GM13977 (cell line): ENCODE results near the gene SCN2A.
"Not testable (repeated sequence)": the region's sequence is repeated elsewhere in the genome, so short reads cannot be mapped to it uniquely, and the experiment has no call there.

Experiments
- DNase-seq: peaks from one replicate; pipeline ENCODE4 v3.0.0; 2012; ENCODE audit warnings: low spot score
- in situ Hi-C: fragments of 300-500 bp; cut with MboI; formaldehyde crosslinking; loops from one replicate; pipeline ENCODE4 v1.12.0; 2022; ENCODE audit warnings: low sequenced_read_pairs, low pct_unique_long_range_greater_than_20kb, mixed read lengths, inconsistent platforms; ENCODE audit not compliant: unreplicated experiment
- TF ChIP-seq, protein P1 (sequence below): IDR thresholded peaks from 2 replicates; pipeline ENCODE4 v1.5.1; 2012; ENCODE audit warnings: mild to moderate bottlenecking, control low read depth; ENCODE audit not compliant: insufficient read depth; ENCODE audit errors: extremely low read depth, missing control alignments

SCN2A gene

GRCh38 chr2:165295643-165296042 lies 56.4 kb downstream of the SCN2A start:
- in situ Hi-C loops, result no loop called here
- TF ChIP-seq, protein P1, sequence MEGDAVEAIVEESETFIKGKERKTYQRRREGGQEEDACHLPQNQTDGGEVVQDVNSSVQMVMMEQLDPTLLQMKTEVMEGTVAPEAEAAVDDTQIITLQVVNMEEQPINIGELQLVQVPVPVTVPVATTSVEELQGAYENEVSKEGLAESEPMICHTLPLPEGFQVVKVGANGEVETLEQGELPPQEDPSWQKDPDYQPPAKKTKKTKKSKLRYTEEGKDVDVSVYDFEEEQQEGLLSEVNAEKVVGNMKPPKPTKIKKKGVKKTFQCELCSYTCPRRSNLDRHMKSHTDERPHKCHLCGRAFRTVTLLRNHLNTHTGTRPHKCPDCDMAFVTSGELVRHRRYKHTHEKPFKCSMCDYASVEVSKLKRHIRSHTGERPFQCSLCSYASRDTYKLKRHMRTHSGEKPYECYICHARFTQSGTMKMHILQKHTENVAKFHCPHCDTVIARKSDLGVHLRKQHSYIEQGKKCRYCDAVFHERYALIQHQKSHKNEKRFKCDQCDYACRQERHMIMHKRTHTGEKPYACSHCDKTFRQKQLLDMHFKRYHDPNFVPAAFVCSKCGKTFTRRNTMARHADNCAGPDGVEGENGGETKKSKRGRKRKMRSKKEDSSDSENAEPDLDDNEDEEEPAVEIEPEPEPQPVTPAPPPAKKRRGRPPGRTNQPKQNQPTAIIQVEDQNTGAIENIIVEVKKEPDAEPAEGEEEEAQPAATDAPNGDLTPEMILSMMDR, result no peak
- no peak for DNase-seq

- DNase-seq, result no peak
- TF ChIP-seq, protein P1, result no peak
- in situ Hi-C loops, result no loop called here
Measured at GRCh38 chr2:165305391-165306096, 66.3 kb downstream of the SCN2A start.

DNA sequence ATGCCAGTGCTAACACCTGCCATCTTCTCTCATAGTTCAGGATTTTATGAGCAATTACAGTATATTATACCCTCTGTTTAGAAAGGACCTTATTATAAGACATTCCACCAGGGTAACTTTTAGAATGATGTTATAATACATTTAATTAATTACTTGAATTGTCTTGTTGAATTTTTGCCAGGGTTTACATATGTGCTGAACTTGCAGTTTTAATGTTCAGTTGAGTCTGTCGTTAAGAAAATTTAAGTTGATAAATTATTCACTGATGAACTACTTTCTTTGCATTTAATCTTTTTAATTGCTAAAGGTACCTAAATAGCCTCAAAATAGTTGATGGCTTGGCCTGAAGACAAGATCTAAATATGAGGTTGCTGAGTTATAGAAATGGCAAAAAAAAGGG lies 68.1 kb downstream of the SCN2A start:
- TF ChIP-seq, protein P1, result no peak
- no peak for DNase-seq
- in situ Hi-C loops, result no loop called here

GRCh38 chr2:165311949-165312348 lies 72.7 kb downstream of the SCN2A start:
- TF ChIP-seq, protein P1, result no peak
- in situ Hi-C loops, result no loop called here
- no peak for DNase-seq

DNA sequence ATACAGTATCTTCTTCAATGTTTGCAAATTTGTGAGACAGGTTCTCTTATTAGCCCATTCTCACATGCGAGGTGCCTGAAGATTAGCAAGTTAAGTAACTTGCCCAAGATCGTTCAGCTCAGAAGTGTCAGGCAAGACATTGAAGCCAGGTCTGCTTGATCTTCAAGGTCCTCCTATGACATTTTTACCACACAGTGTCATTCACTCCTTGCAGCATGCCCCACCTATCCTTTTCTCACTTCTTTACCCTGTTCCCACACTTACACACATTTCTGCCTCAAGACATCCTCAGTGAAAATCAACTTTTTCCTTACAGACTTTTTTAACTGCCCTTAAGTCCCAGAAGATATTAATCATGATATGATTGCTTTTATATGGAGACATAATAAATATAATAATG lies 73.8 kb downstream of the SCN2A start:
- in situ Hi-C loops, result no loop called here
- TF ChIP-seq, protein P1, result no peak
- no peak for DNase-seq

- no peak for DNase-seq
- TF ChIP-seq, protein P1, result no peak
Measured at GRCh38 chr2:165313509-165313908, 74.3 kb downstream of the SCN2A start.

DNA sequence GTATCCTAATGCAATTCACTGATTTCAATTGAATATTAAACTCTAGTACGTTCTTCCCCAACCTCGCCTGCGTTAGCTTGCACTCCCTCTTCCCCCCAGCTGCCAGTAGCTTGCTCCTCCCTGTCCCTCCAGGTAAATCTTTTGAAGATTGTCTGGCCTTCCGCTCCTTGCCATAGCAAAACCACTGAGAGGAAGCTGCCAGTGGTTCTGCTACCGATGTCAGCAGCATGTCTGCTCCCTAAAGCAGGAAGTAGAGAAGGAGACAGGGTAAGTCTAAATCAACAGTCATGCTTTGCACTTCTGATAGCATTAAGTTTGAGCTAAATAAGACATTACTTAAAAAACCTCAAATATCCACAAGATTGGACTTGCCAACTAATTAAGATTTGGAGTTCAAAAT lies 89.1 kb downstream of the SCN2A start:
- TF ChIP-seq, protein P1, result no peak
- no peak for DNase-seq
- in situ Hi-C loops, result no loop called here

More at GRCh38 chr2:165313509-165313908, 74.3 kb downstream of the SCN2A start:
- in situ Hi-C loops, result no loop called here

DNA sequence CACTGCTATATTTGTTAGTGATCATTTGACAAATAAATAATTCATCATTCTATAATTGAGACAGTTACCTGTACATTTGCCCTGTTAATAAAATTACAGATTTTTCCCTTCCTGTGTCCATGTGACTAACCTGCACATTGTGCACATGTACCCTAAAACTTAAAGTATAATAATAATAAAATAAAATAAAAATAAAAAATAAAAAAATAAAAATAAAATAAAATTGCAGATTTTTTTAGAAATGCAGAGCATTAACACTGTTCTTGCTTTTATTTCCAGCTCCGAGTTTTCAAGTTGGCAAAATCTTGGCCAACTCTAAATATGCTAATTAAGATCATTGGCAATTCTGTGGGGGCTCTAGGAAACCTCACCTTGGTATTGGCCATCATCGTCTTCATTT lies 105.1 kb downstream of the SCN2A start:
- DNase-seq, in situ Hi-C loops: not testable (repeated sequence)
